ENCODE data around the gene CHMP5.

CHMP5 gene

DNA sequence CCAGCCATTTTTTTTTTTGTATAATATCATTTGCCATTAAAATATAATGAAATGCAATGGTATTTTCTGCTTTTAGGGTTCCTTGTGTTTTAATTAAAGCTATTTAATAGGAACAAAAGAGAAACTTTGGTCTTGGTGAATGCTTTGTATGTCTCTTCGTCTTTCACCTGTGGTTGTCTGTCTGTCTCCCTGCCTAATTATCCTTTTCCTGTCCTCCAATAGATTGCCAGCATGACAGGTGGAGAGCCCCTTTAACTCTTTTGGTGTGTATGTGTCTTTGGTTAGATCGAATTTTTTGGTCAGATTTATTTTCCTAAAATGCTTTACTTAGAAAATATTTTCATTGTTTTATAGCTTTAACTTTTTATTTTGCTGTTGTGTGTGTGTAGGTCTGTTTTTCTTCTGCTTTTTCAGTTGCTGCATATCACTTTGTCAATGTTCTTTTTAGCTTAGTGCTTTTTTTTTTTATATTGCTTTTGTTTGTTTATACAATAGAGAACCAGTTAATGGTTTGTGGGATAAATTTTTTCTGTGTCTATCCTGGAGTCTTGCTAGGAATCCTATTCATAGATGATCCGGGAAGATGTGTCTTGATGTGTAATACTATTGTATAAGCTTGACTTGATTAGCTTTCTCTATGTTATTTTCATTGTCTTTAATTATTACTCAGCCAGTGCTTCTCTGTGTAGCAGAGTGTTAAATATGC lies 8.6 kb downstream of the CHMP5 start:
- no peak for DNase-seq (ENCODE audit: low read depth, low spot score)

DNA sequence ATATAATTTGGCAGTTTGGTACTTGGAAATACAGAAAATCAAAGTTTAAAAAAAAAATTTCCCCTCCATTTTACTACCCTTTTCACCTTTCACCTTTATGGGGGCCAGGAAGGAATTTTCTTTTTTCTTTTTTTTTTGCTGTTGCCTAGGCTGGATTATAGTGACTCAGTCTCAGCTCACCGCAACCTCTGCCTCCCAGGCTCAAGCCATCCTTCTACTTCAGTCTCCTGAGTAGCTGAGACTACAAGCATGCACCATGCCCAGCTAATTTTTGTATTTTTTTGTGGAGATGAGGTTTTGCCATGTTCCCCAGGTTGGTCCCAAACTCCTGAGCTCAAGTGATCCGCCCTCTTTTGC lies 9.1 kb downstream of the CHMP5 start:
- no peak for DNase-seq (ENCODE audit: low read depth, low spot score)

DNA sequence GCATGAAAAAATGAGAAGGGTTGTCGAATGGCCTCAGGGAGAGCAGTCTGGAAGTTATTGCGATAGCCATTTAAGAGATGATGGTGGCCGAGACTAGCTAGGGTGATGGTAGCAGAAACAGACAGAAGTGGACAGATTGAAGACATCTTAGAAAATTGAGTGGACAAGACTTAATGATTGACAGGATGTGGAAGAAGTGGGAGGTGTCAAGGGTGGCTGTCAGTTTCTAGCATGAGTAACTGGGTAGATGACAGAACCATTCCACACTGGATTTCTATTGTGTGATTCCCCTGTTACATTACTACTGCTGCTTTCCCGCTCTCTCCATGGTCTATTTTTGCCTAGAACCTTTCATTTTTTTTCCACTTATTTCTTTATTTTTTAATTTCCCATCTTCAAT lies 12.6 kb downstream of the CHMP5 start:
- DNase-seq (ENCODE audit: low read depth, low spot score), result no peak

DNA sequence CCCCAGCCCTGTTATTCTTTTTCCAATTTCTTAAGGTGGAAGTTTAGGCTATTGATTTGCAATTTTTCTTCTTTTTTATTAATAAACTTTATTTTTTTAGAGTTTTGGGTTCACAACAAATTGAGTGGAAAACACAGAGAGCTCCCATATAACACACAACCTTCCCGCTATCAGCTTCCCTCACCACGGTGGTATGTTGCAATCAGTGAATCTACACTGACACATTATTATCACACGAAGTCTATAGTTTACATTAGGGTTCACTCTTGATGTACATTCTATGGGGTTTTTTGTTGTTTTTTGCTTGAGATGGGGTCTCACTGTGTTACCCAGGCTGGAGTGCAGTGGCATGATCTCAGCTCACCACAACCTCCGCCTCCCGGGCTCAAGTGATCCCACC lies 20.7 kb downstream of the CHMP5 start:
- no peak for DNase-seq (ENCODE audit: low read depth, low spot score)

DNA sequence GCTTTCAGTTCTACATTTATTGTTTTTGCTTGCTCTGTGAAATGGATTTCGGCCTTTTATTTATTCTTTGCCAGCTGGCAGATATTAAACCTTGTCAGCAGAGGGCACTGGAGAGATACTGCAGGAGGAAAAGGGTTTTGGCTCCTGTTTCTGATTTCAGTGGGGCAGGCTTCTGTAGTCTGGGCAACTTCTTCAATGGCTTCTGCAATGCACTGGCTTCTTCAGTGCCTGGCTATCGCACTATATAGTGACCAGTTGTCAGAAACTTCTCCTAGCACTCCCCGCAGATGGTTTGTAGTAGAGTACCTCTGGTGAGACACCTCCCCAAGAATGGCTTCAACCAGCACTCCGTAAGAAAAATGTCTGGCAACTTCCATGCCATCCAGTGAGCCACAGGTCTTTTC lies 22.2 kb downstream of the CHMP5 start:
- no peak for DNase-seq (ENCODE audit: low read depth, low spot score)

DNA sequence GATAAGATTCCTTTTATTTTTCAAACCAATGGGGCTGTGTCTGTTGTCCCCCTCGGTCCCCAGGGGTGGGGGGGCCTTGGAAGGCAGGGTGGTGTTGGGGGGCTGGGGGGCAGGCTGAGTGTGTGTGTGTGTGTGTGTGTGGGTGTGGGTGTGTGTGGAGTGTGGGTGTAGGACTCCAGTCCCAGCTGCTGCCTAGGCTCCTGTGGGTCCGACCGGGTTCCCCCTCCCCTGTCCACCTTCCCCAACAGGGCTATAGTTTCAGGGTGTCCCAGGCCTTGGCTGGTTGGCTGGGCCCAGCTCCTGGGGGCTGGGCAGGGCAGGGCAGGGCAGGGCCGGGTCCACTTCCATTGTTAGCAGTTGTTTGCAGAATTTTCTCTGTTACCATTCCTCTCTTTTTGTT lies 23.4 kb downstream of the CHMP5 start:
- no peak for DNase-seq (ENCODE audit: low read depth, low spot score)

DNA sequence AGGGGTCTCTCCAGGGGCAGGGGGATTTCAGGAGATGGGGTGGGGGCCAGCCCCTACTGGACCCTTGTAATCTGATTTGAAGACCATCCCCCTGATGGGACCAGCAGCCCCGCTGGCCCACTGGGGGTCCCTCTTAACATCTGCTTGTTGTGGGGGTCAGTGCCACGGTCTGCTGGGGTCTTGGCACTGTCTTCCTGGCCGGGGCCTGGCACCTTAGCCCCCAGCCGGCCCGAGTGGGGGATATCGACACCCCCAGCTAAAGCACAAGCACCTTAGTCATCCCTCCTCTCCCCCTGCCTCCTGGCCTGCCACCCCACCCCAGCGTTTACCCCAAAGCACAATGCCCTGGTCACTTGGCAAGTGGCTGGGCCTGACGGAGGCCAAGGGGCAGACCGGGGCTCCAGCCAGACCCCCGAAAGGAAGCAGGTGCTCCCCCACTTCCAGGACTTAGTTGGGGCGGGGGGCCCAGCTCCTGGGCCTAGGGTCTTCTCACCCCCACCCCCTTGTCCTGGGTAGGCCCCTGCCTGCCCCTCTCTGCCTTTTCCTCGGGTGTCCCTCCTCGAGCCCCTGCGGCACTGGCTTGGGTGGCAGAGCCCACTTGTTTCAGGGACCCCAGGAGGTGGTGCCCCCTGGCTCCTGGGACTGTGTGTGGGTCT lies 24.1 kb downstream of the CHMP5 start:
- DNase-seq (ENCODE audit: low read depth, low spot score), result no peak

DNA sequence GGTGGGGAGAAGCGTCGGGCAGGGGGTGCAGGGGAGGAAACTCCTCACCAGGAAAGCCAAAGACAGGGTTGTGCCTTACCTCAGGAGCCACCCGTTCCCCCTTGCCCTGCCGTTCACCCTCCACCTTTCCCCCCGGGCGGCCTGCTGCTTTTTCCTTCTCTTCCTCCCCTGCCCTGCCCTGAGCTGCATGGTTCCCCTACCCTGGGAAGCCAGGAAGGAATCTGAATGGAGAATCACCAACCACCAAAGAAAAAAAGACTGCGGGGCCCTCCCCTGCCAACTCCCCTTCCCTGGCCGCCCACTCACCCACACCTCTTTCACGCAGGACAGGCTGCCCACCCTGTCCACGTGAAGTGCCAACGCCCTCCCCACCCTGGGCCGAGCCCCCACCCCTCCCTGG lies 24.6 kb downstream of the CHMP5 start:
- DNase-seq (ENCODE audit: low read depth, low spot score), result no peak

DNA sequence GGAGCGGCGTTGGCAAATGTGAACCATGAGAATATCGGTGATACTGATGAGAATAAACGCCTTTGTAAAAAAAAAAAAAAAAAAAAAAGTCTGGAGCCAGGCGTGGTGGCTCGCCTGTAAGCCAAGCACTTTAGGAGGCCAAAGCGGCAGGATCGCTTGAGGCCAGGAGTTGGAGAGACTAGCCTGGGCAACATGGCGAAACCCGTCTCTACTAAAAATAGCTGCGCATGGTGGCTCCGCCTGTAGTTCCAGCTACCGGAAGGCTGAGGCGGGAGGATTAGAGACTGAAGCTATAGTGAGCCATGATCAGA lies 25.0 kb downstream of the CHMP5 start:
- DNase-seq (ENCODE audit: low read depth, low spot score), result no peak

DNA sequence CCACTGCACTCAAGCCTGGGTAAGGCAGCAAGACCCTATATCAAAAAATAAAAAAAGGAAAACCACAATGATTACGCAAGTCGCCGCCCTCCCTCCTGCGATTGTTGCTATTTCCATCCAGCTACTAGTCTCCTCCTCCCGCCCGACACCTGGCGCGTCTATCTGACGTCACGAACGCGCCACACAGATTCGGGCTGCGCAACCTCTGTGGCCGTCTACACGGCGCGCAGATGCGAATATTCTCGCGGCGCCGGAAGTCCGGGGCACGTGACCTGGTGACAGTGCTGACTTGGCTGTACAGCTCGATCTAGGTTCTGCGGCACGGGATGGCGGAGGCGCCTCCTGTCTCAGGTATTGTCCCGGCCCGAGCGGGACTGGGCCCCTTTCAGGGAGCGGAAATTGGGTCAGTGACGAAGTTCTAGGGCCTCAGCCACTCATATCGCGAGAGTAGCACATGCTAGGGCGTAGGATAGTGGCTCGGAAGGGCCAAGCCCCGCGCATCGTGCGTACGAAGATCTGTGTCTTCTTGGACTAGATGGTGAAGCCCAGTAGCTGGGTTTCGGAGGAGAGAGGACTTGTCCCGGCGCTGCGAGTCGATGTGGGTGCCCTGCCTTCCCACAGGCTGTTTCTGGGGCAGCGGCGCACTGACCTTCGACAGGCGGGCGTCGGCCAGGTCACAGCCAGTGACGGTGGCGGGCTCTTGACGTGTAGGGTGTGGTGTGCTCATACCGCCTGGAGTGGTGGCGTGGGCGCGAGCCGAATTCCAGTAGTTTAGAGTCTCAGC lies 25.6 kb downstream of the CHMP5 start, which contains the start of gene NFX1:
NFX1 (plus strand) TSS at position 270 of the 784 bp plus-strand sequence; CDS start at position 327, 57 bp downstream.
- peak; percentile 89 for DNase-seq (ENCODE audit: low read depth, low spot score)

DNA sequence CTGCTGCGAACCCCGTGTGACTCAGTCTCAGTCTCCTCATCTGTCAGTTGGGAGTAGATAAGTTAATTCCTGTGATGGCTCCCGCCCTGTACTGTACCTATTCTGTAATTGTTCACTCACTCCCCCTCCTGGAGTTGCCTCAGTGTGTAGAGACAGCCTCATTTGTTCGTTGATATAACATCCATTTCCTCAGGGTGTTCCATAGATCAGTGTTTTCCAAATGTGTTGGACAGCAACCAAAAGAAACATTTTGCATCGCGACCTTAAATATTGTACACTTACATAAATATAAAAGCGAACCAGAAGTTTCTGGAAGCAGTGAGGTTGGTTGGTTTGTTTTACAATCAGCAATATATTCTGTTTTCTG lies 26.2 kb downstream of the CHMP5 start:
- no peak for DNase-seq (ENCODE audit: low read depth, low spot score)

DNA sequence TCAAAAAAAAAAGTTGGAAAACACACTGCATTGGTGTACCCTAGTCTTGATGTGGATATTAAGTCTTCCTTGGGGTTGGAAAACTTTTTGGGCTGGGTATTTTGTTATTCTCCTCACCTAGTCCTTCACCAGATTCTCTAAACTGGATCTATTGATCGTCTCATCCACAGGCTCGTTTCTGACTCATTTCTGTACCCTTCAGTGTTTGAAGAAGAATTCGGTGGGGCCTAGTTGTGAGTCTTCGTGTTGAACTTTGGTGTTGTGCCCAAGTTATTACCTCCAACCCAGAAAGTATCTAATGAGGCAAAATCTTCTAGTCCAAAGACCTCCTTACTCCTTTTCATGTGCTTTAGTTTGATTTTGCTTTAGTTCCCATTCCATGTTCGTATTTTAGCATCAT lies 27.1 kb downstream of the CHMP5 start:
- no peak for DNase-seq (ENCODE audit: low read depth, low spot score)

DNA sequence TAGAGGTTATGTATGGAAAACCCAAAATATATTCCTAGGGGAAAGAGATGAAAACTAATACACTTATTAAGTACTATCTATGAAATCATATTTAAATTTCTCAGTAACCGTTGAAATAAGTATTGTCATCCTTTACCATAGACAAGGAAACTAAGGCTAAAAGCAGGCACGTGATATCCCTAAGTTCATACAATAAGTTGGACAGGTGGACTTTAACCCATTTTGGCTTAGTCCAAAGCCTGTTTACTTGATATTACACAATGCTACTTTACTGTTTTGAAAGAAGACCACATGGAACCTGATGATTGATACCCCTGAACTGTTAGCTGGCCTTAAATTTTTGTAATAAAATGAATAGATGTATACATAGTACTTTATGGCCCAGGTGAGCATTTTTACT lies 28.9 kb downstream of the CHMP5 start:
- DNase-seq (ENCODE audit: low read depth, low spot score), result no peak

DNA sequence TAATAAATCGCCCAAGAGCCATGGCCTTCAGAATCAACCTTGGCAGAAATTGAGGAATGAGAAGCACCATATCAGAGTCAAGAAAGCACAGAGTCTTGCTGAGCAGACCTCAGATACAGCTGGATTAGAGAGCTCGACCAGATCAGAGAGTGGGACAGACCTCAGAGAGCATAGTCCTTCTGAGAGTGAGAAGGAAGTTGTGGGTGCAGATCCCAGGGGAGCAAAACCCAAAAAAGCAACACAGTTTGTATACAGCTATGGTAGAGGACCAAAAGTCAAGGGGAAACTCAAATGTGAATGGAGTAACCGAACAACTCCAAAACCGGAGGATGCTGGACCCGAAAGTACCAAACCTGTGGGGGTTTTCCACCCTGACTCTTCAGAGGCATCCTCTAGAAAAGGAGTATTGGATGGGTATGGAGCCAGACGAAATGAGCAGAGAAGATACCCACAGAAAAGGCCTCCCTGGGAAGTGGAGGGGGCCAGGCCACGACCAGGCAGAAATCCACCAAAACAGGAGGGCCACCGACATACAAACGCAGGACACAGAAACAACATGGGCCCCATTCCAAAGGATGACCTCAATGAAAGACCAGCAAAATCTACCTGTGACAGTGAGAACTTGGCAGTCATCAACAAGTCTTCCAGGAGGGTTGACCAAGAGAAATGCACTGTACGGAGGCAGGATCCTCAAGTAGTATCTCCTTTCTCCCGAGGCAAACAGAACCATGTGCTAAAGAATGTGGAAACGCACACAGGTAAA lies 30.0 kb downstream of the CHMP5 start:
- DNase-seq (ENCODE audit: low read depth, low spot score), result no peak

DNA sequence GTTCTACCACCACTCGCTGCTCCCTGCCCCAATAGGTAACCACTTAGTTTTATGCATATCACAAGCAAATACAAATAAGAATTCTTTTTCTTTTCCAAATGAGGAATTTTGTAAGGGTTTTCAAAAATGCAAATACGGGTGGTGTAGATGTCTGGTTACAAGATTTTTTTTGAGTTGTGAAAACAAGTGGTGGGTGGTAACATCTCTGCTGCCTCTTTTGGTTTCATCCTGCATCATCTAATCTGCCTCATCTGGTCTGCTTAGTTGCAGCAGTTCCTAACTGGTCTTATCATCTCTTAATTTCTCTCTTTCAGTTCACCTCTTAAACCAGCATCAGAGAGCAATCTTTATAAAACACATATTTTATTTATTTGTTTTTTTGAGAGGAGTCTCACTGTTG lies 30.7 kb downstream of the CHMP5 start:
- DNase-seq (ENCODE audit: low read depth, low spot score), result no peak

DNA sequence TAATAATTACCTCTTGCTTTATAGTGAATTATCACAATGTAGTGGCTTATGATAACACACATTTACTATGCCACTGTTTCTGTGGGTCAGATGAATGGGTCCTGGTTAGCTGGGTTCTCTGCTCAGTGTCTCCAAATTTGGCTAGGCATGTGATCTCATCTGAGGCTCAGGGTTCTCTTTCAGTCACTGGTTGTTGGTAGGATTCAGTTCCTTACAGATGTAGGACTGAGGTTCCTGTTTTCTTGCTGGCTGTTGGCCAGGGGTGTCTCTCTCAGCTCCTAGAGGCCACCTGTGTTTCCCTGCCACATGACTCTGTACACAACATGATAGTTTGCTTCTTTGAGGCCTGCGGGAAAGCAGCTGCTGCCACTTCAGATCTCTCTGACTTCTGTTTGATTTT lies 32.6 kb downstream of the CHMP5 start:
- DNase-seq (ENCODE audit: low read depth, low spot score), result no peak

DNA sequence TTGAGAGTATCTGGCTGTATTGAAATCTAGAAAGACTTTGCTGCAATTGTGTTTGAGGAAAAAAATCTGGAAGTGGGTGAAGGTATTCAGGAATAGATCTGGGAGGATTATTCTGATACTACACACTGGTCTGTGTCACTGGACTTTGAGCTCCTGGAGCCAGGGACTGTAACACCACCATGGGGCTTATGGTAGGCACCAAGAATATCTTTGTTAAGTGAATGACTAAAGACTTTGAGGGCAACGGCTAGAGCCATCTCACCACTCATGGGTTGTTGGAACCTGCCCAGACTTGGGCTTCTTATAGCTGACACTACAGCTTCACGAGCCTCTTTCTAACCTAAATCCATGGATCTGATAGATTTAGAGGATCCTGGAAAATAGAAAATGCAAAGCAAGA lies 35.7 kb downstream of the CHMP5 start:
- DNase-seq (ENCODE audit: low read depth, low spot score), result no peak

DNA sequence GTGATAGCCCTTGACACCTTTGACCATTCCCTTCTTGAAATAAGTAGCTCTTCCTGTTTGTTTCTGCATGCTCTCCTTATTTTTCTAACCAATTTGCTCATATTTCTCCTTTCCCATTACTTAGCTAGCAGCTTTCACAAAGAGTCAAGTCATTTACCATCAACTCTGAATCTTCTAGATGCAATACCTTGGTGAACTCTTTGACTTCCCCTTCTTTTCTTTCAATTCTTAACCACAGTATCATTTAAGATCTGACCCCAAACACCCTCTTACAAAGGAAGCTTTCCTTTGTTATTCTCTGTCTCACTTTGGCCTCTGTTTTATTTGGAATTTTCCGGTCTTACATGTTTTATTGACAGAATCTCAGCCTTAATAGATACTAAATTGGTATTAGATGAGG lies 39.5 kb downstream of the CHMP5 start:
- no peak for DNase-seq (ENCODE audit: low read depth, low spot score)

DNA sequence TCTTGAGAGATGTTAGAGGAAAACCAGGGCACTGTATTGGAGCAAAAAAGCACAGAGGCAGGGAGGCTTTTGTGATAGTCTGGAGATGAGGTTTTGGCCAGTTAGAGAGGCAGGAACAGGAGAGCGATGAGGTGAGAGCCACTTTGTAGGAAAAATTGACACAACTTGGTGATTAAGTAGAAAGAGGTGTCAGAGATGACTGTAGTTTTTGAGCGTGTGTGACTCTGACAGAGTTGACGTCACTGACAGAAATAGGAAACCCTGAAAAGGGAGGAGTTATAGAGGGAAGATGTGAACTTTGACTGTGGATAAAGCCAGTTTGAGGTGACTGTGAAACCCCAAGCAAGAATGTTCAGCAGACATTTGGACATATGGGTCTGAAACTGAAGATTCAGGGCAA lies 41.2 kb downstream of the CHMP5 start:
- DNase-seq (ENCODE audit: low read depth, low spot score), result no peak

DNA sequence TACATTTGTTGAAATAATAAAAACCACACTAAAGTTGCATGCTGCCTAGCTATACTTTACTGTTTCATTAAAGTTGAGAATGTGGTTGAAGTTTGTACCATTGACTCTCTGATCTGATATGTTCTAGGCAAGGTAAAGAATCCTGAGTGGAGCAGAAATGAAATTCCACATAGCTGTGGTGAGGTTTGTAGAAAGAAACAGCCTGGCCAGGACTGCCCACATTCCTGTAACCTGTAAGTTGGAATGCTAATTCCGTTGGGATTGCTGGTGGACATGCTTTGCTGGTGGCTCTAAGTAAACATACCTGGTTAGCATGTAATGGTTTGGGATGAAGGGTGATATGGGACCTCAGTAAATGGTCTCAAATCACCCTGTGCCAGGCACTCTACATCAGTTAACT lies 42.2 kb downstream of the CHMP5 start:
- DNase-seq (ENCODE audit: low read depth, low spot score), result no peak

DNA sequence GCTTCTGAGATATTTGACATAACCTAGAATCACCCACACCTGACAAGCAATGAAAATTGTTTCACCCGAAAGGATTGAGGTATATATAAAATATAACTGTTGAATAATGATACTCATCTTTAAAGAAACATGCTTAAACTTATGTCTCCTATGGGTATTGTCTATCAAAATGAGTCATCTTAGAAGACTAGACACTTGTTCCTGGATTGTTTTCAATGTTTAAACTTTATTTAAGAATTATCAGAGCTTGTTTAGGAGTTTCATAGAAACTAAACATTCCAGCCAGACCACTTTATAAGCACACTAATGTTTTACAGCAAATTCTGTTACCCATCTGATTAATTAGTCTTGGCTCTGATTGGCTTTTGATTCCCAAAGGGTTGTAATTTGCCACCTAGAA lies 45.1 kb downstream of the CHMP5 start:
- DNase-seq (ENCODE audit: low read depth, low spot score), result no peak

DNA sequence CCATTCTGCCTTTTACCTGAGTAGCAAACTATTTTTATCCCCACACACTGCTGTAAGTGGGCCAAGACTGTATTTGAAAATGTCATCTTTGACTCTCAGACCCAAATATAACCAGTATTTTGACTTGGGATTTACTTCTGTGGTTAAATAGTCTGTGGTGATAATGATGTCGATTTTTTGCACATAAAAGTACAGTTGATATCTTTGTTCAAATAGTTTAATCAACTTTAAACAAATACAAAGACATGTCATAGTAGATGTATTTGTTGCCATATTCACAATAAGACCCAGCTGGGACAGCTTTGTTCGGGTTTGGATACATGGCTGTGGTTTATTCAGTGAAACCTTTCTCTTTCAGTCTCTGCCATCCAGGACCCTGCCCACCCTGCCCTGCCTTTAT lies 45.9 kb downstream of the CHMP5 start:
- no peak for DNase-seq (ENCODE audit: low read depth, low spot score)

Data from iPS DF 19.7 (cell line).